Small intestine (tissue), 7 donors: ENCODE measurements around the gene RASGEF1B. TPM values are rescaled to one million over a fixed set of nuclear protein-coding genes. Genes with fewer than 3 reads are reported as not detected.

Source experiments
- DNase-seq, 2 donors: peaks; one replicate each; pipeline versions ENCODE4 v3.0.0 to v3.0.0-alpha.2; 2013
- FAIRE-seq: peaks from 2 replicates; lab custom pipeline; 2012; peaks lifted over from hg19 to GRCh38; lab: Jason Lieb, UNC
- H3K27ac ChIP-seq, 3 donors: one replicate each; pipeline ENCODE4 v1.5.1; 2013; ENCODE audit warnings: low read length in 2 of 3, mild to moderate bottlenecking in 2 of 3, control low read depth in 1 of 3, inconsistent platforms in 1 of 3, low read depth in 1 of 3, moderate library complexity in 1 of 3
- H3K27me3 ChIP-seq, 3 donors: one replicate each; pipeline ENCODE4 v1.6.1; 2013; ENCODE audit warnings: low read length in 3 of 3, inconsistent platforms in 1 of 3; ENCODE audit not compliant: control insufficient read depth in 3 of 3, insufficient read depth in 3 of 3
- H3K36me3 ChIP-seq, 3 donors: one replicate each; pipeline ENCODE4 v1.6.1; 2013; ENCODE audit warnings: low read length in 3 of 3, inconsistent platforms in 1 of 3, low read depth in 1 of 3, mild to moderate bottlenecking in 1 of 3, moderate library complexity in 1 of 3; ENCODE audit not compliant: control insufficient read depth in 3 of 3, insufficient read depth in 2 of 3
- H3K4me1 ChIP-seq, 3 donors: one replicate each; pipeline ENCODE4 v1.6.1; 2013; ENCODE audit warnings: low read length in 2 of 3, inconsistent platforms in 1 of 3, low read depth in 1 of 3, mild to moderate bottlenecking in 1 of 3, moderate library complexity in 1 of 3; ENCODE audit not compliant: control insufficient read depth in 3 of 3, insufficient read depth in 2 of 3
- H3K4me3 ChIP-seq, 3 donors: one replicate each; pipeline ENCODE4 v1.5.1; 2013; ENCODE audit warnings: low read length in 3 of 3, control low read depth in 1 of 3, inconsistent platforms in 1 of 3, low read depth in 1 of 3, mild to moderate bottlenecking in 1 of 3, moderate library complexity in 1 of 3
- H3K9me3 ChIP-seq, 2 donors: one replicate each; pipeline ENCODE4 v1.6.1; 2013; ENCODE audit warnings: low read depth in 1 of 2, low read length in 1 of 2; ENCODE audit not compliant: control insufficient read depth in 2 of 2, insufficient read depth in 1 of 2
- WGBS, 3 donors: extraction: QIAGEN DNeasy Blood & Tissue Kit; methylation state at CpG; one replicate each; pipeline ENCODE4 v1.1.7; 2013; 5-methylcytosine and 5-hydroxymethylcytosine counted together
- polyA plus RNA-seq, 4 donors: library from polyadenylated mRNA; stranded (reverse) in 3 of 4; unstranded in 1 of 4; fragments of 200-250 nt in 3 of 4; fragments of 120-200 nt in 1 of 4; gene quantifications; one replicate each; pipeline versions ENCODE4 v1.2.1 to v1.2.3, GENCODE V29; 2013
- donor health status: healthy with polysubstance abuse.
- donor health status: control.
- donor health status: control.
- donor health status: Bipolar disorder and iron deficiency.
- donor health status: healthy.

RASGEF1B gene
- polyA plus RNA-seq, 4 donors: 7.6 to 41.7 (median 16.3) TPM

- FAIRE-seq (no peak), DNase-seq (no peak)
- H3K27ac ChIP-seq: no peak overlapping the region
- H3K9me3 ChIP-seq: no peaks in the 10 kb centered on the region
- H3K4me1 ChIP-seq: no peaks in the 10 kb centered on the region
- no peak overlapping the region for H3K4me3 ChIP-seq
- no peaks in the 10 kb centered on the region for H3K27me3 ChIP-seq
- H3K36me3 ChIP-seq: peaks cover 0 to 5% (median 0%) of the 10 kb centered on the region in 3 donors
- 86 to 95% (median 88%) methylated on average over 3 of the region's 3 CpGs for WGBS, 3 donors
These were observed 39.0 kb upstream of the RASGEF1B start for GRCh38 chr4:81510643-81511178.

GRCh38 chr4:81509822-81510221, 38.1 kb upstream of the RASGEF1B start:
- FAIRE-seq: no peak
- no peaks in the 10 kb centered on the region for H3K4me1 ChIP-seq
- peaks cover 0 to 5% (median 0%) of the 10 kb centered on the region in 3 donors for H3K36me3 ChIP-seq

GRCh38 chr4:81509191-81509590, 37.5 kb upstream of the RASGEF1B start:
- FAIRE-seq: no peak

More at GRCh38 chr4:81509822-81510221, 38.1 kb upstream of the RASGEF1B start:
- Histone ChIP-seq H3K9me3 (no peaks in the 10 kb centered on the region), H3K4me3 (no peak overlapping the region), H3K27me3 (no peaks in the 10 kb centered on the region), H3K27ac (no peak overlapping the region)
- DNase-seq: no peak
- 61 to 88% (median 71%) methylated on average over 7 of the region's 7 CpGs for WGBS, 3 donors

GRCh38 chr4:81508411-81509185, 36.9 kb upstream of the RASGEF1B start:
- no peaks in the 10 kb centered on the region for H3K4me1 ChIP-seq
- H3K9me3 ChIP-seq: no peaks in the 10 kb centered on the region
- H3K27ac ChIP-seq: no peak overlapping the region
- FAIRE-seq (no peak), DNase-seq (no peak)
- no peaks in the 10 kb centered on the region for H3K27me3 ChIP-seq
- H3K36me3 ChIP-seq: peaks cover 0 to 5% (median 0%) of the 10 kb centered on the region in 3 donors
- WGBS, 3 donors: 73 to 89% (median 79%) methylated on average over 2 of the region's 2 CpGs
- H3K4me3 ChIP-seq: no peak overlapping the region

More at GRCh38 chr4:81509191-81509590, 37.5 kb upstream of the RASGEF1B start:
- Histone ChIP-seq H3K36me3 (peaks cover 0 to 5% (median 0%) of the 10 kb centered on the region in 3 donors), H3K4me3 (no peak overlapping the region), H3K4me1 (no peaks in the 10 kb centered on the region), H3K27ac (no peak overlapping the region), H3K9me3 (no peaks in the 10 kb centered on the region), H3K27me3 (no peaks in the 10 kb centered on the region)
- no peak for DNase-seq
- 73 to 81% (median 76%) methylated on average over 3 of the region's 3 CpGs for WGBS, 3 donors

GRCh38 chr4:81507530-81507929, 35.8 kb upstream of the RASGEF1B start:
- Histone ChIP-seq H3K27ac (no peak overlapping the region), H3K9me3 (no peaks in the 10 kb centered on the region), H3K4me3 (no peak overlapping the region), H3K4me1 (no peaks in the 10 kb centered on the region), H3K27me3 (no peaks in the 10 kb centered on the region), H3K36me3 (peaks cover 0 to 5% (median 0%) of the 10 kb centered on the region in 3 donors)
- DNase-seq (no peak), FAIRE-seq (no peak)
- 94 to 100% (median 96%) methylated on average over 1 of the region's 1 CpG for WGBS, 3 donors

- DNase-seq (no peak), FAIRE-seq (no peak)
- Histone ChIP-seq H3K9me3 (no peaks in the 10 kb centered on the region), H3K36me3 (peaks cover 0 to 5% (median 0%) of the 10 kb centered on the region in 3 donors), H3K27ac (no peak overlapping the region), H3K27me3 (no peaks in the 10 kb centered on the region), H3K4me1 (no peaks in the 10 kb centered on the region), H3K4me3 (no peak overlapping the region)
- WGBS, 3 donors: 81 to 94% (median 94%) methylated on average over 2 of the region's 2 CpGs
These were observed 35.0 kb upstream of the RASGEF1B start for GRCh38 chr4:81506731-81507130.

- no peak for FAIRE-seq
- DNase-seq: no peak
These were observed 34.0 kb upstream of the RASGEF1B start for GRCh38 chr4:81505726-81506125.

GRCh38 chr4:81505004-81505598, 33.4 kb upstream of the RASGEF1B start:
- H3K27ac ChIP-seq: peak overlapping the region in 2 of 3 donors; percentile 2 to 19
- FAIRE-seq (no peak), DNase-seq (peak; percentile 15 to 58)
- no peaks in the 10 kb centered on the region for H3K4me1 ChIP-seq
- no peak overlapping the region for H3K4me3 ChIP-seq
- 57 to 69% (median 60%) methylated on average over 8 of the region's 8 CpGs for WGBS, 3 donors
- no peaks in the 10 kb centered on the region for H3K27me3 ChIP-seq
- no peaks in the 10 kb centered on the region for H3K9me3 ChIP-seq
- peaks cover 0 to 5% (median 0%) of the 10 kb centered on the region in 3 donors for H3K36me3 ChIP-seq

More at GRCh38 chr4:81505726-81506125, 34.0 kb upstream of the RASGEF1B start:
- no peak overlapping the region for H3K4me3 ChIP-seq
- WGBS, 3 donors: 66 to 77% (median 75%) methylated on average over 2 of the region's 2 CpGs
- no peaks in the 10 kb centered on the region for H3K9me3 ChIP-seq
- H3K36me3 ChIP-seq: peaks cover 0 to 5% (median 0%) of the 10 kb centered on the region in 3 donors
- peak overlapping the region in 2 of 3 donors; percentile 2 to 19 for H3K27ac ChIP-seq
- no peaks in the 10 kb centered on the region for H3K4me1 ChIP-seq
- no peaks in the 10 kb centered on the region for H3K27me3 ChIP-seq
